GM19438 (cell line): ENCODE data around the gene PABPC1L.

Source experiments
- ATAC-seq: cut with Tn5 transposase; IDR thresholded peaks from one replicate; pipeline ENCODE4 v1.9.1; 2021; ENCODE audit warnings: low read depth; ENCODE audit not compliant: unreplicated experiment

Gene PABPC1L

GRCh38 chr20:44941120-44941691 lies 31.3 kb downstream of the PABPC1L start:
- no peak for ATAC-seq

- ATAC-seq, result no peak
Observed at GRCh38 chr20:44942264-44942973, 32.6 kb downstream of the PABPC1L start.

GRCh38 chr20:44943828-44944227 lies 34.0 kb downstream of the PABPC1L start:
- no peak for ATAC-seq

GRCh38 chr20:44945261-44945660 lies 35.4 kb downstream of the PABPC1L start:
- ATAC-seq, result no peak

- no peak for ATAC-seq
Observed at GRCh38 chr20:44946271-44946852, 36.5 kb downstream of the PABPC1L start.

- no peak for ATAC-seq
Observed at GRCh38 chr20:44948107-44948506, 38.2 kb downstream of the PABPC1L start.

GRCh38 chr20:44948513-44948912 lies 38.7 kb downstream of the PABPC1L start:
- no peak for ATAC-seq

GRCh38 chr20:44950368-44950767 lies 40.5 kb downstream of the PABPC1L start:
- ATAC-seq, result no peak

GRCh38 chr20:44952731-44953130 lies 42.9 kb downstream of the PABPC1L start:
- no peak for ATAC-seq

- ATAC-seq, result no peak
Observed at GRCh38 chr20:44954211-44954610, 44.4 kb downstream of the PABPC1L start.

- no peak for ATAC-seq
Observed at GRCh38 chr20:44955270-44955669, 45.4 kb downstream of the PABPC1L start.

- no peak for ATAC-seq
Observed at GRCh38 chr20:44956410-44956809, 46.5 kb downstream of the PABPC1L start.

- no peak for ATAC-seq
Observed at GRCh38 chr20:44958276-44958675, 48.4 kb downstream of the PABPC1L start.

- no peak for ATAC-seq
Observed at GRCh38 chr20:44959082-44959637, 49.3 kb downstream of the PABPC1L start.

GRCh38 chr20:44959638-44960102 lies 49.8 kb downstream of the PABPC1L start:
- no peak for ATAC-seq

GRCh38 chr20:44960103-44960852 lies 50.4 kb downstream of the PABPC1L start, which contains the start of gene TOMM34:
Gene TOMM34 (minus strand): TSS chr20:44960397. CDS start chr20:44960333, 64 bp downstream.
- peak; percentile 84 for ATAC-seq

GRCh38 chr20:44961011-44961869 lies 51.4 kb downstream of the PABPC1L start:
- no peak for ATAC-seq

GRCh38 chr20:44961870-44962267 lies 52.0 kb downstream of the PABPC1L start:
- no peak for ATAC-seq

- no peak for ATAC-seq
Observed at GRCh38 chr20:44962483-44962882, 52.6 kb downstream of the PABPC1L start.
